ENCODE data around the gene FPGS. TPM values are rescaled to one million over a fixed set of nuclear protein-coding genes. Genes with fewer than 3 reads are reported as not detected.

Gene FPGS
- total RNA-seq, 1 donor from 2014 or later = 18.3 TPM

DNA sequence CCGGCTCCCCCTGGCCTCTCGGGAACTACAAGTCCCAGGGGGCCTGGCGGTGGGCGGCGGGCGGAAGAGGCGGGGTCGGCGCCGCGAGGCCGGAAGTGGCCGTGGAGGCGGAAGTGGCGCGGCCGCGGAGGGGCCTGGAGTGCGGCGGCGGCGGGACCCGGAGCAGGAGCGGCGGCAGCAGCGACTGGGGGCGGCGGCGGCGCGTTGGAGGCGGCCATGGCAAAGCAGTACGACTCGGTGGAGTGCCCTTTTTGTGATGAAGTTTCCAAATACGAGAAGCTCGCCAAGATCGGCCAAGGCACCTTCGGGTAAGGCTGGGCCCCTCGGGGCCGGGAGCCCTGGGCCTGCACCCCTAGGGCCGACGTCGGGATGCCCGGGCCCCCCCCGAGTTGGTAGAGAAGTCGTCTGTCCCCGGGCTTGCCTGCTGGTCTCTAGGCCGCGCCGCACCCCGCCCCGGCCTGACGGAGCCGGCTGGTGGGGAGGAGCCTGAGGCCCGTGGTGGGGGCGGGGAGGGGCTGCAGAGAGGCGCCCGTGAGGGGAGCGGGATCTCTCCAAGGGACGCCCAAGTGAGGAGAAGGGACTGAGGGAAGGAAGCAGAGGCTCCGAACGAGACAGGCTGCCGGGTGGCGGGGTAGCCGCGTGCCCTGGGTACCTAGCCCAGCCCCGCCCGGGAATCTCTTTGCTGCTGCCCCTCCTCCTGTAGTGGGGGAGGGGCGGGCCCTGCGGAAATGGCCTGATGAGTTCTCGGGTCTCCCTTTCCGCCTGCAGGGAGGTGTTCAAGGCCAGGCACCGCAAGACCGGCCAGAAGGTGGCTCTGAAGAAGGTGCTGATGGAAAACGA, 16.5 kb upstream of the FPGS start, which contains the start of gene CDK9:
Gene CDK9 (plus strand): TSS at position 102 of the 840 bp plus-strand sequence. CDS start 115 bp downstream, at position 217.
- DNase-seq (ENCODE audit: low spot score in 2 of 2) (peak; percentile 98 to 99), FAIRE-seq (no peak)

- FAIRE-seq (no peak), DNase-seq (ENCODE audit: low spot score in 2 of 2) (no peak)
These were observed 15.9 kb upstream of the FPGS start for GRCh38 chr9:127786773-127787104.

DNA sequence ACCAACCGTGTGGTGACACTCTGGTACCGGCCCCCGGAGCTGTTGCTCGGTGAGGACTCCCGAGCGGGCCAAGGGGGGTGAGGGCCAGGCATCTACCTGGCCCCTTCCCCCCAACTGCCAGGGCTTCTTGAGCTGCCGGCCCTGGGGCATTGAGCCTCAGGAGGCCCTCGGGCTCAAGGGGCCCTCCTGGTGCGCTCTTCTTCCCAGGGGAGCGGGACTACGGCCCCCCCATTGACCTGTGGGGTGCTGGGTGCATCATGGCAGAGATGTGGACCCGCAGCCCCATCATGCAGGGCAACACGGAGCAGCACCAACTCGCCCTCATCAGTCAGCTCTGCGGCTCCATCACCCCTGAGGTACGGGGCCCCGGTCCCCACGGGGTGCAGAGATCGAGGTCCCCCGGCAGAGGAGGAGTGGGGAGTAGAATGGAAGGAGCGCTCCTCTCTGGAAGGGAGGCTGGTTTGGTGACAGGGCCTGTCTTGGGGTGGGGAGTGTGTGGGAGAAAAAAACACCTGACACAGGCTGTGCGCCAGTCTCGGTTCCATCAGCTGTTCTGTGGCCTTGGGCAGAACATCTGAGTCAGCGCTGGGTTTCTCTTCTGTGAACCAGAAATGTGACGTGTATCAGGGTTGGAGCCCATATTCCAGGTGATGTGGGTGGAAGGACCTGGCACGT, 14.2 kb upstream of the FPGS start:
- no peak for FAIRE-seq

DNA sequence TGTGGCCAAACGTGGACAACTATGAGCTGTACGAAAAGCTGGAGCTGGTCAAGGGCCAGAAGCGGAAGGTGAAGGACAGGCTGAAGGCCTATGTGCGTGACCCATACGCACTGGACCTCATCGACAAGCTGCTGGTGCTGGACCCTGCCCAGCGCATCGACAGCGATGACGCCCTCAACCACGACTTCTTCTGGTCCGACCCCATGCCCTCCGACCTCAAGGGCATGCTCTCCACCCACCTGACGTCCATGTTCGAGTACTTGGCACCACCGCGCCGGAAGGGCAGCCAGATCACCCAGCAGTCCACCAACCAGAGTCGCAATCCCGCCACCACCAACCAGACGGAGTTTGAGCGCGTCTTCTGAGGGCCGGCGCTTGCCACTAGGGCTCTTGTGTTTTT, 13.5 kb upstream of the FPGS start:
- FAIRE-seq (no peak), DNase-seq (ENCODE audit: low spot score in 2 of 2) (no peak)

More for the DNA sequence above, 14.2 kb upstream of the FPGS start:
- DNase-seq (ENCODE audit: low spot score in 2 of 2) = no peak

- DNase-seq (ENCODE audit: low spot score in 2 of 2) (no peak), FAIRE-seq (no peak)
These were observed 12.4 kb upstream of the FPGS start for GRCh38 chr9:127790094-127790855.

DNA sequence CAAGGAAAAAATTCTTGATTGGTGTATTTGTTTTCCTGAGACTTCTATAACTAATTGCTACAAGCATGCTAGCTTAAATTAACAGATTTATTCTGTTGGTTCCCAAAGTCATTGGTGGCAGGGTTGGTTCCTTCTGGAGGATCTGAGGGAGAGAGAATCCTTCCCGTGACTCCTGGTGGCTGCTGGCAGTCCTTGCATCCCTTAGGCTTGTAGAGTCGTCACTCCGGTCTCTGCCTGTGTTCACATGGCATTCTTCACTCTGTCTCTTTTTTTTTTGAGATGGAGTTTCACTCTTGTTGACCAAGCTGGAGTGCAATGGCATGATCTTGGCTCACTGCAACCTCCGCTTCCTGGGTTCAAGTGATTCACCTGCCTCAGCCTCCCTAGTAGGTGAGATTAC, 11.6 kb upstream of the FPGS start:
- DNase-seq (ENCODE audit: low spot score in 2 of 2) (no peak), FAIRE-seq (no peak)

- DNase-seq (ENCODE audit: low spot score in 2 of 2) (no peak), FAIRE-seq (no peak)
These were observed 10.2 kb upstream of the FPGS start for GRCh38 chr9:127792417-127793031.

GRCh38 chr9:127793093-127793708, 9.5 kb upstream of the FPGS start:
- FAIRE-seq = no peak
- DNase-seq (ENCODE audit: low spot score in 2 of 2) = no peak

DNA sequence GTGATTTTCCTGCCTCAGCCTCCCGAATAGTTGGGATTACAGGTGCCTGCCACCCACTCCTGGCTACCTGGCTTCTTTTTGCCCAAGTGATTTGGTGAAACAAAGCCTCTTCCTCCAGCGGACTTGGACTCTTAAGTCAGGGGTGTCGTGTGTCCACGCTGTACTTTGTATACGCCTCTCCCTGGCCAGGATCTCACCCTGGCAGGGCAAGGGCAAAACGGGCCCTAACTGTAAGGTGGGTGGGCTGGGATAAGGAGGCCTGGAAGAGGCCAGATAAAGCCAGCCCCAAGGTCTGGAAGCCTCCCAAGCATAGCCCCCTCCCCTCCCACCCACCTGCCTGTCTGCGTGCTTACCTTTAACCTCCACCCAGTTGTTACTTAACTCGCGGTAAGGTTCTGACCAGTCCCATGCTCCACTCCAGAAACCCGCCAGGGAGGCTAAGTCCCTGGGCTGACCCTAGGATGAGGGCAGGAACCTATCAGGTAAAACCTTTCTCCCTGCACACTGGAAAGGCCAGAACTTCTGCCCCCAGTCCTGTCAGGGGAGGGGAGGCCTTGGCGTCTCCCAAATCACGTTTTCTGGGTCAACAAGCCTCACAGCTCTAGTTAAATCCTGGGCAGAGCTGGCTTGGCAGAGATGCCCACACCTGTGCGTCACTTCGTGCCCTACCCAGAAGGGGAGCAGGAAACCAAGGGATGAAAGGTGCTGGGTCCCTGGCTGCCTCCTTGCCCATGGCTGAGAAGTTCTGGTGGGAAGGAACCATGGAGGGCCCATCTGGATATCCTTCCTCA, 8.5 kb upstream of the FPGS start:
- no peak for DNase-seq (ENCODE audit: low spot score in 2 of 2)
- FAIRE-seq = no peak

- DNase-seq (ENCODE audit: low spot score in 2 of 2) (no peak), FAIRE-seq (no peak)
These were observed 6.4 kb upstream of the FPGS start for GRCh38 chr9:127796225-127796813.

GRCh38 chr9:127796852-127797370, 5.8 kb upstream of the FPGS start:
- FAIRE-seq (no peak), DNase-seq (ENCODE audit: low spot score in 2 of 2) (no peak)

DNA sequence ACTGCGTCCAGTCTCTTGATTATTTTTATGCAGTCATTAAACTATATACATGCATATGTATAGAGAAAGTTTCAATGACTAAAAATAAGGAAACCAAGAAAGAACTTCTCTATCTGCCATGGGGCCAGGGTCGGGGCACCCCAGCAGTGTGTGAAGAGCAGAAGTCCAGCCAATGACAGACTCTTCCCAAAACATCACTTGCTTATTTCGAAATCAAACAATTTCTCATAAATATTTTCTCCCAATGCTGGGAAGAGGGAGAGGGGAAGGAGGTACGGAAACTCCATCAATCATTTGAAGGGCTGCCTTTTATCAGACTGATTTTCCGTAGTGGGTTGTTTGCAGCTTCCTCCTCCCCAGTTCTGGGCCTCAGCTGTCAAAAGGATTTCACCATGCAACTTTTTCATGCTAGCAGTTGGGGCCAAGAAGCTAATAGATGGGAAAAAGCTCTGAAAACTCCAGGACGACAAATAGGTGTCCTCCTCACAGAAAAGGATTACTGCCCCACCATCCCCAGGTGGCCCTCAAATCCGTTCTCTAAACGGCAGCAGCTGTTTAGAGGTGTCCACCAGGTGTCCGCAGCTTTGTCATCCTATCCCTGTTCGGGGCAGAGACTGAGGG, 617 bp upstream of the FPGS start:
- peak in 1 of 2 donors; percentile 22 for DNase-seq (ENCODE audit: low spot score in 2 of 2)
- no peak for FAIRE-seq

GRCh38 chr9:127803507-127804352, 1.0 kb downstream of the FPGS start:
- FAIRE-seq (no peak), DNase-seq (ENCODE audit: low spot score in 2 of 2) (no peak)

- DNase-seq (ENCODE audit: low spot score in 2 of 2) (peak in 1 of 2 donors; percentile 19), FAIRE-seq (no peak)
These were observed 2.9 kb downstream of the FPGS start for GRCh38 chr9:127805620-127806019.

- FAIRE-seq (no peak), DNase-seq (ENCODE audit: low spot score in 2 of 2) (peak in 1 of 2 donors; percentile 22)
These were observed 4.2 kb downstream of the FPGS start for GRCh38 chr9:127806871-127807270.

- FAIRE-seq (no peak), DNase-seq (ENCODE audit: low spot score in 2 of 2) (peak in 1 of 2 donors; percentile 14)
These were observed 5.8 kb downstream of the FPGS start for GRCh38 chr9:127808347-127809001.

- peak in 1 of 2 donors; percentile 25 for DNase-seq (ENCODE audit: low spot score in 2 of 2)
- FAIRE-seq = no peak
These were observed 6.4 kb downstream of the FPGS start for GRCh38 chr9:127809002-127809539.

Measured in frontal cortex (tissue), 4 donors.